Ascending aorta (tissue), 2 donors: ENCODE data around the gene CENPP. TPM values are rescaled to one million over a fixed set of nuclear protein-coding genes. Genes with fewer than 3 reads are reported as not detected.

Source experiments
- DNase-seq, 2 donors: peaks; one replicate each; pipeline ENCODE4 v3.0.0-alpha.2; 2019; ENCODE audit warnings: low spot score in 2 of 2
- H3K27ac ChIP-seq, 2 donors: fragments of 200-600 bp; sonication (generic); one replicate each; pipeline ENCODE4 v1.5.1; 2016 to 2017; ENCODE audit warnings: mild to moderate bottlenecking in 1 of 2
- H3K27me3 ChIP-seq: fragments of 200-600 bp; sonication (generic); one replicate; pipeline ENCODE4 v1.5.1; 2017
- H3K36me3 ChIP-seq, 2 donors: fragments of 200-600 bp; sonication (generic); one replicate each; pipeline ENCODE4 v1.5.1; 2016
- H3K4me1 ChIP-seq, 2 donors: fragments of 200-600 bp; sonication (generic); one replicate each; pipeline ENCODE4 v1.5.1; 2016 to 2017; ENCODE audit warnings: mild to moderate bottlenecking in 1 of 2
- H3K4me3 ChIP-seq, 2 donors: fragments of 200-600 bp; sonication (generic); one replicate each; pipeline ENCODE4 v1.5.1; 2016 to 2017; ENCODE audit warnings: mild to moderate bottlenecking in 1 of 2
- H3K9me3 ChIP-seq, 2 donors: fragments of 200-600 bp; sonication (generic); one replicate each; pipeline ENCODE4 v1.5.1; 2016
- intact Hi-C: fragments of 100-400 bp; cut with DNase I; formaldehyde crosslinking; loops from one replicate; pipeline ENCODE4 v1.15.1; 2023
- total RNA-seq: library from RNA; depleted of rRNA; stranded (reverse); fragments of >200 nt; gene quantifications from one replicate; pipeline ENCODE4 v1.1.0, GENCODE V29; 2016
- TF ChIP-seq, protein P1 (sequence below), 3 experiments: fragments of 200-600 bp in 2 of 3; fragments of 450-650 bp in 1 of 3; sonication (generic) in 2 of 3; IDR thresholded peaks; one replicate each; pipeline ENCODE4 v1.5.1; 2016 to 2019; ENCODE audit warnings: antibody characterized with exemption in 3 of 3, mild to moderate bottlenecking in 1 of 3, moderate library complexity in 1 of 3

CENPP gene
- total RNA-seq, 1 donor from 2014 or later = 0.43 TPM

DNA sequence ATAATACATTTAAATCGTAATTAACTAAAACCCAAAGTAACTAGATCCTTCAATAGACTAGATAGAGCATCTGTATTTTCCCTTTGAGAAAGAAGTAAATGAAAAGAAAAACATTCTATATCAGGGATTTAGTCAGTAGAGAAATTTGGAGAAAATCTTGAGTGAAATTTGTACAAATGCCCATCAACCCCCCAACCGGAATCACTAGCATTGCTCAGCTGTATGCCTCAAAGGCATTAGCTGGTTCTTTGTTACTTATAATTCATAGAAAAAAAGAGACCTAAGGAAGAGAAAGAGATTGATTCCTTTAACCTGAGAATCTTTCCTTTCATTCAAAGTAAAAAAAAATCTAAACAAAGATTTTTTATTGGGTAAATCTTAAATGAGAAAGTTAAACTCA, 97.9 kb downstream of the CENPP start:
- H3K9me3 ChIP-seq = no peaks in the 10 kb centered on the region
- peak overlapping the region; percentile 34 to 63 for H3K4me3 ChIP-seq
- no peaks in the 10 kb centered on the region for H3K36me3 ChIP-seq
- H3K4me1 ChIP-seq = peaks cover 4 to 18% of the 10 kb centered on the region in 2 donors
- H3K27ac ChIP-seq = peak overlapping the region; percentile 63 to 71
- TF ChIP-seq, protein P1, sequence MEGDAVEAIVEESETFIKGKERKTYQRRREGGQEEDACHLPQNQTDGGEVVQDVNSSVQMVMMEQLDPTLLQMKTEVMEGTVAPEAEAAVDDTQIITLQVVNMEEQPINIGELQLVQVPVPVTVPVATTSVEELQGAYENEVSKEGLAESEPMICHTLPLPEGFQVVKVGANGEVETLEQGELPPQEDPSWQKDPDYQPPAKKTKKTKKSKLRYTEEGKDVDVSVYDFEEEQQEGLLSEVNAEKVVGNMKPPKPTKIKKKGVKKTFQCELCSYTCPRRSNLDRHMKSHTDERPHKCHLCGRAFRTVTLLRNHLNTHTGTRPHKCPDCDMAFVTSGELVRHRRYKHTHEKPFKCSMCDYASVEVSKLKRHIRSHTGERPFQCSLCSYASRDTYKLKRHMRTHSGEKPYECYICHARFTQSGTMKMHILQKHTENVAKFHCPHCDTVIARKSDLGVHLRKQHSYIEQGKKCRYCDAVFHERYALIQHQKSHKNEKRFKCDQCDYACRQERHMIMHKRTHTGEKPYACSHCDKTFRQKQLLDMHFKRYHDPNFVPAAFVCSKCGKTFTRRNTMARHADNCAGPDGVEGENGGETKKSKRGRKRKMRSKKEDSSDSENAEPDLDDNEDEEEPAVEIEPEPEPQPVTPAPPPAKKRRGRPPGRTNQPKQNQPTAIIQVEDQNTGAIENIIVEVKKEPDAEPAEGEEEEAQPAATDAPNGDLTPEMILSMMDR (IDR thresholded peaks at IDR 0.05) = no peak
- H3K27me3 ChIP-seq = no peaks in the 10 kb centered on the region
- no peak for DNase-seq
- intact Hi-C loops = no loop called here

DNA sequence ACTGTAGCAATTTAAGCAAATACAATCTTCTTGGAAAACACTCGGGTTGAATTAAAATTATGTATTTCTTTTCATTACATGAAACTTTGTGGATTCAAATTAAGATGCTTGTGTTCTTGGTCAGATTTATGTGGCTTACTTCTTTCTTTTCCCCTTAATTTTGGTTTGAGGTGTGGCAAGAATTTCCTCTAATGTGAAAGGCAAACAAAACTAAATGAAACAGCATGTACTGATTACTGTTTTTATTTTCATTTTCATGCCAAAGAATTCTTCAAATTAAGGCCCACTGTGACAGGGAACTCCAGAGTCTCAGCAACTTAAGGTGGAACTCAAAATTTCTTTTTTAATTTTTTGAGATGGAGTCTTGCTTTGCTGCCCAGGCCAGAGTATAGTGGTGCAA, 98.6 kb downstream of the CENPP start, which contains the start of gene OMD:
OMD (minus strand) TSS at position 132 of the 400 bp plus-strand sequence. CDS start 6,913 bp downstream, outside the sequence.
- H3K27ac ChIP-seq = peak within 1 kb of the TSS; percentile 63 to 71
- H3K27me3 ChIP-seq = no peaks in the 10 kb centered on the region
- H3K9me3 ChIP-seq = no peaks in the 10 kb centered on the region
- no peaks in the 10 kb centered on the region for H3K36me3 ChIP-seq
- peak within 1 kb of the TSS; percentile 34 to 63 for H3K4me3 ChIP-seq
- intact Hi-C loops = no loop called here
- no peak for DNase-seq
- TF ChIP-seq, protein P1 (IDR thresholded peaks at IDR 0.05) = no peak
- peaks cover 4 to 18% of the 10 kb centered on the region in 2 donors for H3K4me1 ChIP-seq

DNA sequence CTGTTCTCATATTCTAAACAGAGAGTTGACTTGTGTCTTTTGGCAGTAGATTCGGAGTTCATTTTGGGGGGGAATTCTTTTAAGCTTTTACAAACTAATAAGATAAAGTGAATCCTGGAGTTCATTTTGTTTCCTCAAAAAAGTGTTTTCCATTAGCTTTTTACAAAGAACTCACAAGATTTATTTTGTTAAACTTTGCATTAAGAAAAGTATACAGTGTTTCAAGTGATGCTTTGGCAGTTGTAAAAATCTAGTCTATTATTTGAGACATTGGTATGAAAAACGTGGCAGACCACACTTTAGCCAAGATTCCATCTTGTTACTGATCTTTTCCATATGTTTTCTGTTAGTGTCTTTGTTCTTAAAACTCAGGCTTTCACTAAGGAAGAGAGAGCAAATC, 99.7 kb downstream of the CENPP start:
- no peak for DNase-seq
- intact Hi-C loops = no loop called here
- TF ChIP-seq, protein P1 (IDR thresholded peaks at IDR 0.05) = no peak
- peaks cover 4 to 18% of the 10 kb centered on the region in 2 donors for H3K4me1 ChIP-seq
- no peaks in the 10 kb centered on the region for H3K36me3 ChIP-seq
- no peaks in the 10 kb centered on the region for H3K9me3 ChIP-seq
- H3K27ac ChIP-seq = peak overlapping the region; percentile 63 to 71
- no peak overlapping the region for H3K4me3 ChIP-seq
- no peaks in the 10 kb centered on the region for H3K27me3 ChIP-seq

DNA sequence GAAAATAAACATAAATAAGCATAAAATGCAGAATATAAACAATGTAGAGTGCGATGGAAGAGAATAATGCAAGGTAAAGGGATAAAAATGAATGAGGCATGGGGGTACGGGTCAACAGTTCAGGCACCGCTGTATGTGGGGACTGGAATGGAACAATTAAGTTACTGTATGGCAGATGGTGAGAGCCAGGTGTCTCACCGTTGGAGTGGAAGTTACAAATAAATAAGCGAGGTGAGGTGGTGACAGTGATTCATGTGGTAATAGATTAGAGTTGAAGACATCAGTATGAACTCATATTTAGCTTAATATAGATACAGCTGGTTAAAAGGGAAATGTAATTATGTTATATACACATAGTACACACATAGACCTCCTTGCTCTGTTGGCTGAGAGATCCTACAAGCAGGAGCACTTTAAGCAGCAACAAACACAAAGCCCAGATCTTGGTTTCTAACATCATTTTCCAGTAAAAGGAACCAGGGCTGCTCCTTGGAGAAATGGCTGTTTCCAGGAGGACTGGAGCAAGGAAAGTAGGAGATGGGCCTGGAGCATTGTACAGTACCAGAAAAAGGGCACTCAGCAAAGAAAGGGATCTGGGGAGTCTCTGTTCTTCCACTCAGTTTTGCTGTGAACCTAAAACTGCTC, 100.9 kb downstream of the CENPP start:
- peaks cover 4 to 15% of the 10 kb centered on the region in 2 donors for H3K4me1 ChIP-seq
- intact Hi-C loops = no loop called here
- H3K27ac ChIP-seq = peak overlapping the region in 1 of 2 donors; percentile 71
- TF ChIP-seq, protein P1 (IDR thresholded peaks at IDR 0.05) = no peak
- no peaks in the 10 kb centered on the region for H3K36me3 ChIP-seq
- no peak for DNase-seq
- no peaks in the 10 kb centered on the region for H3K9me3 ChIP-seq
- no peaks in the 10 kb centered on the region for H3K27me3 ChIP-seq
- H3K4me3 ChIP-seq = no peak overlapping the region

DNA sequence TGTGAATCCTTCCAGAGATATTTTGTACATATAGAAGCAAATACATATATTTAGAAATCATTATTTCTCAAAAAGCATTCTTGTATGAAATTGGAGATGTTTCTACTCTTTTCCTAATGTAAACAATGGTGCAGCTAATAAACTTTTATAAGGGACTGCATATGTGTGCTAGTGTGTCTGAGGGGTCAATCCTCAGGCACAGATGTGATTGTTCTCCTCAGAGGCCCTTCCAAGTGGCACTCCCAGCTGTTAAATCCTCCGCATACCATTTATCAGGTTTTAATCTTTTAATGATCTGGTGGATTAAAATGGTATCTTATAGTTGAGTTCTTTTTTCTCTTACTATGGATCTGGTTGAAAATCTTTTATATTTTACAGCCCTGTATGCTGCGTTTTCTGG, 104.1 kb downstream of the CENPP start:
- intact Hi-C loops = no loop called here

More for the DNA sequence above, 104.1 kb downstream of the CENPP start:
- TF ChIP-seq, protein P1 (IDR thresholded peaks at IDR 0.05) = no peak
- no peak for DNase-seq
- Histone ChIP-seq H3K4me3 (no peak overlapping the region), H3K4me1 (peaks cover 0 to 11% of the 10 kb centered on the region in 2 donors), H3K36me3 (no peaks in the 10 kb centered on the region), H3K27me3 (no peaks in the 10 kb centered on the region), H3K9me3 (no peaks in the 10 kb centered on the region), H3K27ac (no peak overlapping the region)
